Activated B cell treated with CpG ODN at 0.5 μM for 24 hours (primary cell): ENCODE measurements around the gene TMBIM1. TPM values are rescaled to one million over a fixed set of nuclear protein-coding genes. Genes with fewer than 3 reads are reported as not detected.
"Not testable (repeated sequence)": the region's sequence is repeated elsewhere in the genome, so short reads cannot be mapped to it uniquely, and the experiment has no call there.

ENCODE experiments used
- ATAC-seq: fragments of 200-7000 bp; cut with Tn5 transposase; one replicate; pipeline ENCODE4 v1.10.0; 2021; ENCODE audit warnings: low read depth, mild to moderate bottlenecking, moderate library complexity
- CTCF ChIA-PET: fragments of 350-600 bp; sonication (Branson Sonifier 250); formaldehyde crosslinking; loops from one replicate; lab custom pipeline; 2021; ENCODE audit warnings: antibody characterized with exemption; lab: Charles Lee
- POLR2A ChIA-PET: fragments of 350-600 bp; sonication (Branson Sonifier 250); formaldehyde crosslinking; loops from one replicate; lab custom pipeline; 2021; ENCODE audit warnings: antibody characterized with exemption; lab: Charles Lee
- DNase-seq: peaks from one replicate; pipeline ENCODE4 v3.0.0; 2022
- H3K27ac Mint-ChIP-seq: one replicate; pipeline ENCODE4 v1.8.0; 2020; ENCODE audit warnings: mixed read lengths
- H3K27me3 Mint-ChIP-seq: one replicate; pipeline ENCODE4 v1.8.0; 2021; ENCODE audit warnings: mixed read lengths
- H3K36me3 Mint-ChIP-seq: one replicate; pipeline ENCODE4 v1.8.0; 2021; ENCODE audit warnings: low read depth, mixed read lengths
- H3K4me1 Mint-ChIP-seq: one replicate; pipeline ENCODE4 v1.8.0; 2021; ENCODE audit warnings: mixed read lengths
- H3K4me3 Mint-ChIP-seq: one replicate; pipeline ENCODE4 v1.8.0; 2020; ENCODE audit warnings: mild to moderate bottlenecking, mixed read lengths
- H3K9me3 Mint-ChIP-seq: one replicate; pipeline ENCODE4 v1.8.0; 2020; ENCODE audit warnings: mixed read lengths
- intact Hi-C: fragments of 100-400 bp; cut with micrococcal nuclease; formaldehyde crosslinking; loops from one replicate; pipeline ENCODE4 v1.15.1; 2024
- total RNA-seq: library from RNA; stranded (reverse); gene quantifications from 2 replicates; pipeline ENCODE4 v1.2.3, GENCODE V29; 2022
- TF ChIP-seq, protein P1 (sequence below): fragments of 200-600 bp; IDR thresholded peaks from one replicate; pipeline ENCODE4 v1.8.0; 2022; ENCODE audit warnings: antibody characterized with exemption, mild to moderate bottlenecking

Gene TMBIM1
- total RNA-seq, 1 donor from 2014 or later: 45.0 TPM

DNA sequence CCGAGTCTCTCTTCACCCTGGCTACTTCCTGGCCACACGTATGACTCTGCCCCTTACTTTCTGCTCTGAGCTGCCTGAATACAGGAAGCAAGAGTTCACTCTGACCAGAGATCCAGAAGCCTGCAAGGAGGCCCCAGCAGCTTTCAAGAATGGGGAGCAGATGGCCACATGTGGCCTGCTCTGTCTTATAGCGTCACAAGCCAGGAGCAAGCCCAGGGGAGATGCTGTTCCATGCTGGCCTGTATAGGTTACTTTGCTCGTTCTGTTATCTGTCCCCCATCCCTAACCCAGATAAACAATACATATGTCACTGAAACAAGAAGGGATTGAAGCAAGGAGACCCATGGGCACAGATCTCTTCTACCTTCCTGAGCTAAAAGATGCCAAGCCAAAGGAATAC is 17.7 kb downstream of the TMBIM1 start:
- CTCF ChIA-PET: interaction anchor here (1.0 to 7.5 kb wide), 3 partner anchors 14 to 93 kb away, joined by 3 to 138 read pairs (median 73); partner anchors contain the start of genes CATIP and TMBIM1
- POLR2A ChIA-PET: interaction anchor here (1.0 to 7.3 kb wide), 3 partner anchors 11 to 82 kb away, joined by 3 to 97 read pairs (median 56); partner anchors contain the start of genes CATIP and TMBIM1

DNA sequence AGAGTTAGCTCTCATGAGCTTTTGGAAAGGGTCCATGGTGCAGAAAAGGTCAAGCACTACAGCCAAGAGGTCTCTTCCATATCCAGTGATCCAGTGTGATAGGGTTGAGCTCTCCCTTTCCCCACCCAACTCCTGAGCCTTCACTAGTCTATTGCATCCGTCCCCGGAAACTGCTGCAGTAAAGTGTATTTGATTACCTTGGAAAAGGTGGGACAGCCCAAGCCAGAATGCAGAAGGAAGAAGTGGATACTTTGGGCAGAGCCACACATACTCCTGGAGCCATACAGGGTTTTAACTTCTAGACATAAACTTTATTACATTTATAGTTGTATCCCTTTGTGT is 18.4 kb downstream of the TMBIM1 start:
- Mint-ChIP-seq H3K36me3 (peaks cover 67% of the 10 kb centered on the region), H3K4me3 (no peak overlapping the region), H3K27me3 (no peaks in the 10 kb centered on the region), H3K9me3 (no peaks in the 10 kb centered on the region), H3K4me1 (peaks cover 54% of the 10 kb centered on the region), H3K27ac (peak overlapping the region; percentile 71)
- intact Hi-C loops: loop anchor here (5.0 kb wide), 1 partner anchor 903 kb away; the partner anchor contains the start of genes CNPPD1 and RETREG2
- no peak for DNase-seq
- TF ChIP-seq, protein P1, sequence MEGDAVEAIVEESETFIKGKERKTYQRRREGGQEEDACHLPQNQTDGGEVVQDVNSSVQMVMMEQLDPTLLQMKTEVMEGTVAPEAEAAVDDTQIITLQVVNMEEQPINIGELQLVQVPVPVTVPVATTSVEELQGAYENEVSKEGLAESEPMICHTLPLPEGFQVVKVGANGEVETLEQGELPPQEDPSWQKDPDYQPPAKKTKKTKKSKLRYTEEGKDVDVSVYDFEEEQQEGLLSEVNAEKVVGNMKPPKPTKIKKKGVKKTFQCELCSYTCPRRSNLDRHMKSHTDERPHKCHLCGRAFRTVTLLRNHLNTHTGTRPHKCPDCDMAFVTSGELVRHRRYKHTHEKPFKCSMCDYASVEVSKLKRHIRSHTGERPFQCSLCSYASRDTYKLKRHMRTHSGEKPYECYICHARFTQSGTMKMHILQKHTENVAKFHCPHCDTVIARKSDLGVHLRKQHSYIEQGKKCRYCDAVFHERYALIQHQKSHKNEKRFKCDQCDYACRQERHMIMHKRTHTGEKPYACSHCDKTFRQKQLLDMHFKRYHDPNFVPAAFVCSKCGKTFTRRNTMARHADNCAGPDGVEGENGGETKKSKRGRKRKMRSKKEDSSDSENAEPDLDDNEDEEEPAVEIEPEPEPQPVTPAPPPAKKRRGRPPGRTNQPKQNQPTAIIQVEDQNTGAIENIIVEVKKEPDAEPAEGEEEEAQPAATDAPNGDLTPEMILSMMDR: no peak
- CTCF ChIA-PET: interaction anchor here (0.9 to 7.5 kb wide), 7 partner anchors 8 to 120 kb away, joined by 3 to 138 read pairs (median 8); partner anchors contain the start of genes CATIP and TMBIM1
- ATAC-seq: no peak
- POLR2A ChIA-PET: interaction anchor here (0.6 to 7.3 kb wide), 6 partner anchors 12 to 970 kb away, joined by 3 to 97 read pairs (median 32); partner anchors contain the start of genes ARPC2, CATIP and TMBIM1

More for the DNA sequence above, 17.7 kb downstream of the TMBIM1 start:
- Mint-ChIP-seq H3K9me3 (no peaks in the 10 kb centered on the region), H3K36me3 (peaks cover 69% of the 10 kb centered on the region), H3K4me3 (no peak overlapping the region), H3K27me3 (no peaks in the 10 kb centered on the region), H3K4me1 (peaks cover 48% of the 10 kb centered on the region), H3K27ac (peak overlapping the region; percentile 73)
- TF ChIP-seq, protein P1: no peak
- intact Hi-C loops: loop anchor here (5.0 kb wide), 1 partner anchor 903 kb away; the partner anchor contains the start of genes CNPPD1 and RETREG2
- DNase-seq: no peak
- no peak for ATAC-seq

DNA sequence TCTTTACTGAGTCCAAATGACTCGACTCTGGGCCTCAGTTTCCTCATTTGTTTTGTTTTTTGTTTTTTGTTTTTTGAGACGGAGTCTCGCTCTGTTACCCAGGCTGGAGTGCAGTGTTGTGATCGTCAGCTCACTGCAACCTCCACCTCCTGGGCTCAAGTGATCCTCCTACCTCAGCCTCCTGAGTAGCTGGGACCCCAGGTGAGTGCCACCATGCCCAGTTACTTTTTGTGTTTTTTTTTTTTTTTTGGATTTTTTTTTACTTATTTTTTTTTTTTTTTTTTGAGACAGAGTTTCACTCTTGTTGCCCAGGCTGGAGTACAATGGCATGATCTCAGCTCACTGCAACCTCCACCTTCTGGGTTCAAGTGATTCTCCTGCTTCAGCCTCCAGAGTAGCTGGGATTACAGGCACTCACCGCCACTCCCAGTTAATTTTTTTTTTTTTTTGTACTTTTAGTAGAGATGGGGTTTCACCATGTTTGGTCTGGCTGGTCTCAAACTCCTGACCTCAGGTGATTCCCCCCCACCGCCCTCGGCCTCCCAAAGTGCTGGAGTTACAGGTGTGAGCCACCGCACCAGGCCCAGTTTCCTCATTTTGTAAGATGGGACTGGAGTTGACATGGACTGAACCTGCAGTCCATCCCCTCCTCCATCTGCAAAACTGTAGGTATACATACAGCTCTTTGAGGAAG is 18.9 kb downstream of the TMBIM1 start:
- H3K27me3 Mint-ChIP-seq, ATAC-seq, DNase-seq, H3K9me3 Mint-ChIP-seq: not testable (repeated sequence)
- H3K36me3 Mint-ChIP-seq: peaks cover 62% of the 10 kb centered on the region
- peak overlapping the region; percentile 88 for H3K27ac Mint-ChIP-seq
- H3K4me3 Mint-ChIP-seq: peak overlapping the region; percentile 44
- intact Hi-C loops: loop anchor here (5.0 kb wide), 1 partner anchor 904 kb away; the partner anchor contains the start of genes CNPPD1 and RETREG2
- ChIA-PET CTCF (interaction anchor here (0.6 to 7.5 kb wide), 15 partner anchors 9 to 123 kb away, joined by 3 to 138 read pairs (median 5); partner anchors contain the start of genes CATIP and TMBIM1), POLR2A (interaction anchor here (0.6 to 7.3 kb wide), 13 partner anchors 12 to 970 kb away, joined by 3 to 97 read pairs (median 3); partner anchors contain the start of genes ARPC2, CATIP and TMBIM1)
- H3K4me1 Mint-ChIP-seq: peaks cover 57% of the 10 kb centered on the region

DNA sequence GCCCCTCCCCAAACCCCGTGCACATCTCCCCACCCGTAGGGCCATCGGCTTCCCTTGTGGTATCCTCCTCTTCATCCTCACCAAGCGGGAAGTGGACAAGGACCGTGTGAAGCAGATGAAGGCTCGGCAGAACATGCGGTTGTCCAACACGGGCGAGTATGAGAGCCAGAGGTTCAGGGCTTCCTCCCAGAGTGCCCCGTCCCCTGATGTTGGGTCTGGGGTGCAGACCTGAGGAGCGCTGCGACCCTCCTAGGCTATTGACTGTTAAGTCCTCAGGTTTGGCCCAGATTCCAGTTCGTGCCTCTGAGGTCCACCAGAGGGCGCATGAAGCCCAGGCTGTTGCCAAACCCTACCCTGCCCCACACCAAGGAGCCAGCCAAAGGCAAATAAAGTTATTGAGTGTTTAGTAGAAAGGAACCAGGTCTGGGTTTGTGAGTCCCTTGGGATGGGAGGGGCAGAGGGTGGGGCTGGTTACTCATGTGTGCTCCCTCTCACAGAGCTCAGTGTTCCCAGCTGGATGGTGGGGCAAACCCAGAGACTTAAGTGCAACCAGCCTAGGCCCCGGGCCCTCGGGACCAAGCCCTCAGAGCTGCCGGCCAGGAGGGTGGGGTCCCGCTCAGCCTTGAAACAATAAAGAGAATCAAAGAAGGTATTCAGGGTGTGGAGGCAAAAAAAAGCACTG is 19.6 kb downstream of the TMBIM1 start:
- intact Hi-C loops: loop anchor here (1.0 to 5.0 kb wide), 8 partner anchors 15 to 905 kb away; partner anchors contain the start of genes CATIP, CNPPD1 and RETREG2
- H3K4me1 Mint-ChIP-seq: peaks cover 57% of the 10 kb centered on the region
- TF ChIP-seq, protein P1: no peak
- peak overlapping the region; percentile 88 for H3K27ac Mint-ChIP-seq
- peak overlapping the region; percentile 93 for H3K4me3 Mint-ChIP-seq
- peaks cover 58% of the 10 kb centered on the region for H3K36me3 Mint-ChIP-seq
- no peaks in the 10 kb centered on the region for H3K27me3 Mint-ChIP-seq
- ATAC-seq: peak; percentile 52
- ChIA-PET POLR2A (interaction anchor here (0.5 to 7.3 kb wide), 13 partner anchors 13 to 129 kb away, joined by 3 to 97 read pairs (median 5); partner anchors contain the start of genes ARPC2, CATIP and TMBIM1), CTCF (interaction anchor here (0.6 to 7.5 kb wide), 18 partner anchors 9 to 124 kb away, joined by 3 to 138 read pairs (median 4); partner anchors contain the start of genes CATIP and TMBIM1)
- no peaks in the 10 kb centered on the region for H3K9me3 Mint-ChIP-seq
- DNase-seq: peak; percentile 71
